ENCODE measurements around the gene TNFRSF14.
"Not testable (repeated sequence)": the region's sequence is repeated elsewhere in the genome, so short reads cannot be mapped to it uniquely, and the experiment has no call there.

DNA sequence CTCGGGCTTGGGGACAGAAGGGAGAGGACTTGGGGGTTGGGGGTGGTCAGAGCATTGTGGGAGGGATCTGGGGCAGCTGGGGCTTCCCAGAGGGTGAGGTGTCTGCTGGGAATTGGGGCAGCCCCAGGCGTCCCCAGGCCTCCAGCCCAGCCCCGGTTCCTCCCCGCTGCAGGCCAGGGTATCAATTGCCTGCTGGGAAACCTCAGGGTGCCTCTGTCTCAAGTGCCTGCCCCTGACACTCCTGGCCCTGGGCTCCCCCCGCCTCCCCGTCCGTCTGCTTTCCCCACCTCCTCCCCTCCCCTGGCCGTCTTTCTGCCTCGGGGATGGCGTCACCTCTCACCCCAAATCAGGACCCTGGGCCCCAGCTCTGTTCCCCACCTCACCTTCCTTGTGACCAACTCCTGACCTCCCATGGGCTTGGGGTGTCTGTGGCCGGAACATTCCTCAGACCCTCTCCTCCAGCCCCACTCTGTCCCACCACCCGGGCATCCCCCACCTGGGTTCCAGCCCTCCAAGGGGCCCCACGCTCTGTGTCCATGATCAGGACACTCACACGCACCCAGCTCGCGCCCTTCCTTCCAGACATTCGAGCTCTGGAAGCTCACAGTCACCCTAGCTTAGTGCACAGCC lies 12.1 kb downstream of the TNFRSF14 start:
- TF ChIP-seq BHLHE40 (IDR thresholded peaks at IDR 0.05; ENCODE audit: low read depth, low read length); NR3C1 (IDR thresholded peaks at IDR 0.05); ZC3H11A (IDR thresholded peaks at IDR 0.05); POLR2A (IDR thresholded peaks at IDR 0.05; ENCODE audit: low read length); RNF2 (IDR thresholded peaks at IDR 0.05; ENCODE audit: borderline replicate concordance, low read depth); MAZ (IDR thresholded peaks at IDR 0.05; ENCODE audit: borderline replicate concordance, low read depth, low read length); JUN (IDR thresholded peaks at IDR 0.05): not testable (repeated sequence)
- TF ChIP-seq, protein P1, sequence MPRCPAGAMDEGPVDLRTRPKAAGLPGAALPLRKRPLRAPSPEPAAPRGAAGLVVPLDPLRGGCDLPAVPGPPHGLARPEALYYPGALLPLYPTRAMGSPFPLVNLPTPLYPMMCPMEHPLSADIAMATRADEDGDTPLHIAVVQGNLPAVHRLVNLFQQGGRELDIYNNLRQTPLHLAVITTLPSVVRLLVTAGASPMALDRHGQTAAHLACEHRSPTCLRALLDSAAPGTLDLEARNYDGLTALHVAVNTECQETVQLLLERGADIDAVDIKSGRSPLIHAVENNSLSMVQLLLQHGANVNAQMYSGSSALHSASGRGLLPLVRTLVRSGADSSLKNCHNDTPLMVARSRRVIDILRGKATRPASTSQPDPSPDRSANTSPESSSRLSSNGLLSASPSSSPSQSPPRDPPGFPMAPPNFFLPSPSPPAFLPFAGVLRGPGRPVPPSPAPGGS (IDR thresholded peaks at IDR 0.05): not testable (repeated sequence)
- TF ChIP-seq, protein P2, sequence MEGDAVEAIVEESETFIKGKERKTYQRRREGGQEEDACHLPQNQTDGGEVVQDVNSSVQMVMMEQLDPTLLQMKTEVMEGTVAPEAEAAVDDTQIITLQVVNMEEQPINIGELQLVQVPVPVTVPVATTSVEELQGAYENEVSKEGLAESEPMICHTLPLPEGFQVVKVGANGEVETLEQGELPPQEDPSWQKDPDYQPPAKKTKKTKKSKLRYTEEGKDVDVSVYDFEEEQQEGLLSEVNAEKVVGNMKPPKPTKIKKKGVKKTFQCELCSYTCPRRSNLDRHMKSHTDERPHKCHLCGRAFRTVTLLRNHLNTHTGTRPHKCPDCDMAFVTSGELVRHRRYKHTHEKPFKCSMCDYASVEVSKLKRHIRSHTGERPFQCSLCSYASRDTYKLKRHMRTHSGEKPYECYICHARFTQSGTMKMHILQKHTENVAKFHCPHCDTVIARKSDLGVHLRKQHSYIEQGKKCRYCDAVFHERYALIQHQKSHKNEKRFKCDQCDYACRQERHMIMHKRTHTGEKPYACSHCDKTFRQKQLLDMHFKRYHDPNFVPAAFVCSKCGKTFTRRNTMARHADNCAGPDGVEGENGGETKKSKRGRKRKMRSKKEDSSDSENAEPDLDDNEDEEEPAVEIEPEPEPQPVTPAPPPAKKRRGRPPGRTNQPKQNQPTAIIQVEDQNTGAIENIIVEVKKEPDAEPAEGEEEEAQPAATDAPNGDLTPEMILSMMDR (IDR thresholded peaks at IDR 0.05): not testable (repeated sequence)
- TF ChIP-seq, protein P3, sequence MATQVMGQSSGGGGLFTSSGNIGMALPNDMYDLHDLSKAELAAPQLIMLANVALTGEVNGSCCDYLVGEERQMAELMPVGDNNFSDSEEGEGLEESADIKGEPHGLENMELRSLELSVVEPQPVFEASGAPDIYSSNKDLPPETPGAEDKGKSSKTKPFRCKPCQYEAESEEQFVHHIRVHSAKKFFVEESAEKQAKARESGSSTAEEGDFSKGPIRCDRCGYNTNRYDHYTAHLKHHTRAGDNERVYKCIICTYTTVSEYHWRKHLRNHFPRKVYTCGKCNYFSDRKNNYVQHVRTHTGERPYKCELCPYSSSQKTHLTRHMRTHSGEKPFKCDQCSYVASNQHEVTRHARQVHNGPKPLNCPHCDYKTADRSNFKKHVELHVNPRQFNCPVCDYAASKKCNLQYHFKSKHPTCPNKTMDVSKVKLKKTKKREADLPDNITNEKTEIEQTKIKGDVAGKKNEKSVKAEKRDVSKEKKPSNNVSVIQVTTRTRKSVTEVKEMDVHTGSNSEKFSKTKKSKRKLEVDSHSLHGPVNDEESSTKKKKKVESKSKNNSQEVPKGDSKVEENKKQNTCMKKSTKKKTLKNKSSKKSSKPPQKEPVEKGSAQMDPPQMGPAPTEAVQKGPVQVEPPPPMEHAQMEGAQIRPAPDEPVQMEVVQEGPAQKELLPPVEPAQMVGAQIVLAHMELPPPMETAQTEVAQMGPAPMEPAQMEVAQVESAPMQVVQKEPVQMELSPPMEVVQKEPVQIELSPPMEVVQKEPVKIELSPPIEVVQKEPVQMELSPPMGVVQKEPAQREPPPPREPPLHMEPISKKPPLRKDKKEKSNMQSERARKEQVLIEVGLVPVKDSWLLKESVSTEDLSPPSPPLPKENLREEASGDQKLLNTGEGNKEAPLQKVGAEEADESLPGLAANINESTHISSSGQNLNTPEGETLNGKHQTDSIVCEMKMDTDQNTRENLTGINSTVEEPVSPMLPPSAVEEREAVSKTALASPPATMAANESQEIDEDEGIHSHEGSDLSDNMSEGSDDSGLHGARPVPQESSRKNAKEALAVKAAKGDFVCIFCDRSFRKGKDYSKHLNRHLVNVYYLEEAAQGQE (IDR thresholded peaks at IDR 0.05): not testable (repeated sequence)

Data from A549 (cell line).